ENCODE results near the gene GPX2. TPM values are rescaled to one million over a fixed set of nuclear protein-coding genes. Genes with fewer than 3 reads are reported as not detected.

GPX2 gene
- total and polyA plus RNA-seq, 2 of the 8 experiments (the other 6 are each of a cell fraction or from before 2014, with no cell fraction given): 0.30 to 0.89 TPM

DNA sequence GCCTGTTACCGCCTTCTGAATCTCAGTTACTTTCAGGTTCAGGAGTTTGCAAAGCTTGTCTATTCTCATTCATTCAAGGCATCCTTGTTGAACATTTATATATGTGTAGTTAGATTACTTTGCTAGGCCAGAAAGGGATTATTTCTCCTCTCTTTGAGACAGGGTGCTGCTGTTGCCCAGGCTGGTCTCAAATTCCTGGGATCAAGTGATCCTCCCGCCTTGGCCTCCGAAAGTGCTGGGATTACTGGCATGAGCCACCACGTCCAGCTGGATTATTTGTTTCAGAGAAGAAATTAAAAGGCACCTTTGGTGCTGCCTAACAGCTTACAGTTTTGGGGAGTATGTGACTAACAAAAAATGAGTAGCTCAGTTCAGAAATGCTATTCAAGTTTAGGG, 27.5 kb downstream of the GPX2 start (continued):
- TF ChIP-seq, protein P1, sequence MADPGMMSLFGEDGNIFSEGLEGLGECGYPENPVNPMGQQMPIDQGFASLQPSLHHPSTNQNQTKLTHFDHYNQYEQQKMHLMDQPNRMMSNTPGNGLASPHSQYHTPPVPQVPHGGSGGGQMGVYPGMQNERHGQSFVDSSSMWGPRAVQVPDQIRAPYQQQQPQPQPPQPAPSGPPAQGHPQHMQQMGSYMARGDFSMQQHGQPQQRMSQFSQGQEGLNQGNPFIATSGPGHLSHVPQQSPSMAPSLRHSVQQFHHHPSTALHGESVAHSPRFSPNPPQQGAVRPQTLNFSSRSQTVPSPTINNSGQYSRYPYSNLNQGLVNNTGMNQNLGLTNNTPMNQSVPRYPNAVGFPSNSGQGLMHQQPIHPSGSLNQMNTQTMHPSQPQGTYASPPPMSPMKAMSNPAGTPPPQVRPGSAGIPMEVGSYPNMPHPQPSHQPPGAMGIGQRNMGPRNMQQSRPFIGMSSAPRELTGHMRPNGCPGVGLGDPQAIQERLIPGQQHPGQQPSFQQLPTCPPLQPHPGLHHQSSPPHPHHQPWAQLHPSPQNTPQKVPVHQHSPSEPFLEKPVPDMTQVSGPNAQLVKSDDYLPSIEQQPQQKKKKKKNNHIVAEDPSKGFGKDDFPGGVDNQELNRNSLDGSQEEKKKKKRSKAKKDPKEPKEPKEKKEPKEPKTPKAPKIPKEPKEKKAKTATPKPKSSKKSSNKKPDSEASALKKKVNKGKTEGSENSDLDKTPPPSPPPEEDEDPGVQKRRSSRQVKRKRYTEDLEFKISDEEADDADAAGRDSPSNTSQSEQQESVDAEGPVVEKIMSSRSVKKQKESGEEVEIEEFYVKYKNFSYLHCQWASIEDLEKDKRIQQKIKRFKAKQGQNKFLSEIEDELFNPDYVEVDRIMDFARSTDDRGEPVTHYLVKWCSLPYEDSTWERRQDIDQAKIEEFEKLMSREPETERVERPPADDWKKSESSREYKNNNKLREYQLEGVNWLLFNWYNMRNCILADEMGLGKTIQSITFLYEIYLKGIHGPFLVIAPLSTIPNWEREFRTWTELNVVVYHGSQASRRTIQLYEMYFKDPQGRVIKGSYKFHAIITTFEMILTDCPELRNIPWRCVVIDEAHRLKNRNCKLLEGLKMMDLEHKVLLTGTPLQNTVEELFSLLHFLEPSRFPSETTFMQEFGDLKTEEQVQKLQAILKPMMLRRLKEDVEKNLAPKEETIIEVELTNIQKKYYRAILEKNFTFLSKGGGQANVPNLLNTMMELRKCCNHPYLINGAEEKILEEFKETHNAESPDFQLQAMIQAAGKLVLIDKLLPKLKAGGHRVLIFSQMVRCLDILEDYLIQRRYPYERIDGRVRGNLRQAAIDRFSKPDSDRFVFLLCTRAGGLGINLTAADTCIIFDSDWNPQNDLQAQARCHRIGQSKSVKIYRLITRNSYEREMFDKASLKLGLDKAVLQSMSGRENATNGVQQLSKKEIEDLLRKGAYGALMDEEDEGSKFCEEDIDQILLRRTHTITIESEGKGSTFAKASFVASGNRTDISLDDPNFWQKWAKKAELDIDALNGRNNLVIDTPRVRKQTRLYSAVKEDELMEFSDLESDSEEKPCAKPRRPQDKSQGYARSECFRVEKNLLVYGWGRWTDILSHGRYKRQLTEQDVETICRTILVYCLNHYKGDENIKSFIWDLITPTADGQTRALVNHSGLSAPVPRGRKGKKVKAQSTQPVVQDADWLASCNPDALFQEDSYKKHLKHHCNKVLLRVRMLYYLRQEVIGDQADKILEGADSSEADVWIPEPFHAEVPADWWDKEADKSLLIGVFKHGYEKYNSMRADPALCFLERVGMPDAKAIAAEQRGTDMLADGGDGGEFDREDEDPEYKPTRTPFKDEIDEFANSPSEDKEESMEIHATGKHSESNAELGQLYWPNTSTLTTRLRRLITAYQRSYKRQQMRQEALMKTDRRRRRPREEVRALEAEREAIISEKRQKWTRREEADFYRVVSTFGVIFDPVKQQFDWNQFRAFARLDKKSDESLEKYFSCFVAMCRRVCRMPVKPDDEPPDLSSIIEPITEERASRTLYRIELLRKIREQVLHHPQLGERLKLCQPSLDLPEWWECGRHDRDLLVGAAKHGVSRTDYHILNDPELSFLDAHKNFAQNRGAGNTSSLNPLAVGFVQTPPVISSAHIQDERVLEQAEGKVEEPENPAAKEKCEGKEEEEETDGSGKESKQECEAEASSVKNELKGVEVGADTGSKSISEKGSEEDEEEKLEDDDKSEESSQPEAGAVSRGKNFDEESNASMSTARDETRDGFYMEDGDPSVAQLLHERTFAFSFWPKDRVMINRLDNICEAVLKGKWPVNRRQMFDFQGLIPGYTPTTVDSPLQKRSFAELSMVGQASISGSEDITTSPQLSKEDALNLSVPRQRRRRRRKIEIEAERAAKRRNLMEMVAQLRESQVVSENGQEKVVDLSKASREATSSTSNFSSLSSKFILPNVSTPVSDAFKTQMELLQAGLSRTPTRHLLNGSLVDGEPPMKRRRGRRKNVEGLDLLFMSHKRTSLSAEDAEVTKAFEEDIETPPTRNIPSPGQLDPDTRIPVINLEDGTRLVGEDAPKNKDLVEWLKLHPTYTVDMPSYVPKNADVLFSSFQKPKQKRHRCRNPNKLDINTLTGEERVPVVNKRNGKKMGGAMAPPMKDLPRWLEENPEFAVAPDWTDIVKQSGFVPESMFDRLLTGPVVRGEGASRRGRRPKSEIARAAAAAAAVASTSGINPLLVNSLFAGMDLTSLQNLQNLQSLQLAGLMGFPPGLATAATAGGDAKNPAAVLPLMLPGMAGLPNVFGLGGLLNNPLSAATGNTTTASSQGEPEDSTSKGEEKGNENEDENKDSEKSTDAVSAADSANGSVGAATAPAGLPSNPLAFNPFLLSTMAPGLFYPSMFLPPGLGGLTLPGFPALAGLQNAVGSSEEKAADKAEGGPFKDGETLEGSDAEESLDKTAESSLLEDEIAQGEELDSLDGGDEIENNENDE (IDR thresholded peaks at IDR 0.05; ENCODE audit: insufficient replicate concordance, low read length): no peak
- no peak for TF ChIP-seq SP4 (IDR thresholded peaks at IDR 0.05; ENCODE audit: low read length)
- no peak for TF ChIP-seq RNF2 (IDR thresholded peaks at IDR 0.05; ENCODE audit: borderline replicate concordance, low read depth, low read length, missing control alignments, poor library complexity, severe bottlenecking)
- TF ChIP-seq POLR2A (IDR thresholded peaks at IDR 0.05; ENCODE audit: control extremely low read depth in 1 of 2, low read depth in 2 of 2, low read length in 2 of 2): no peak
- no peak for TF ChIP-seq CHD1 (IDR thresholded peaks at IDR 0.05; ENCODE audit: low read depth, low read length)
- TF ChIP-seq ASH2L (IDR thresholded peaks at IDR 0.05; ENCODE audit: low read length): no peak
- no peak for TF ChIP-seq RBBP5 (IDR thresholded peaks at IDR 0.05; ENCODE audit: borderline replicate concordance, low read depth, low read length)
- TF ChIP-seq, protein P2, sequence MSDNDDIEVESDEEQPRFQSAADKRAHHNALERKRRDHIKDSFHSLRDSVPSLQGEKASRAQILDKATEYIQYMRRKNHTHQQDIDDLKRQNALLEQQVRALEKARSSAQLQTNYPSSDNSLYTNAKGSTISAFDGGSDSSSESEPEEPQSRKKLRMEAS (IDR thresholded peaks at IDR 0.05): no peak
- TF ChIP-seq EP300 (IDR thresholded peaks at IDR 0.05; ENCODE audit: borderline replicate concordance in 1 of 2, low read depth in 2 of 2, low read length in 2 of 2): no peak
